ENCODE measurements around the gene FUT8.

- TF ChIP-seq EZH2 (IDR thresholded peaks at IDR 0.05; ENCODE audit: borderline replicate concordance) (no peak), CTCF (IDR thresholded peaks at IDR 0.05; ENCODE audit: poor library complexity) (no peak), EZH2phosphoT487 (IDR thresholded peaks at IDR 0.05; ENCODE audit: low read depth, severe bottlenecking, unreplicated experiment) (no peak)
Observed at GRCh38 chr14:65769151-65769550, 356.6 kb downstream of the FUT8 start.

Measured in hepatocyte (in vitro differentiated cells).